HepG2 (cell line): ENCODE measurements around the gene ARHGAP33. TPM values are rescaled to one million over a fixed set of nuclear protein-coding genes. Genes with fewer than 3 reads are reported as not detected.

ENCODE experiments used
- ATAC-seq: fragments of 200-7000 bp; cut with Tn5 transposase; 3 replicates; pipeline ENCODE4 v1.9.1; 2020; ENCODE audit warnings: mild to moderate bottlenecking, moderate library complexity
- BruUV-seq: library from RNA; stranded (reverse); fragments of 400-500 nt; replicated peaks from 2 replicates; lab custom pipeline; 2021; lab: Mats Ljungman, UMichigan
- CTCF ChIA-PET: fragments of 300-600 bp; formaldehyde crosslinking; extraction: SDS; loops from one replicate; lab custom pipeline; 2021; ENCODE audit warnings: low total read pairs, inconsistent platforms, low intra/inter-chr PET ratio; lab: Yijun Ruan, JAX
- POLR2A ChIA-PET: fragments of 350-600 bp; sonication (Branson Sonifier 250); formaldehyde crosslinking; loops from one replicate; lab custom pipeline; 2020; ENCODE audit warnings: antibody characterized with exemption, inconsistent platforms; lab: Yijun Ruan, JAX
- DNase-seq: peaks from one replicate; pipeline ENCODE4 v3.0.0-alpha.2; 2015; ENCODE audit warnings: low spot score
- FAIRE-seq: peaks from 3 replicates; lab custom pipeline; 2011; peaks lifted over from hg19 to GRCh38; lab: Jason Lieb, UNC
- H2AFZ ChIP-seq: one replicate; pipeline ENCODE4 v1.6.1; 2011; ENCODE audit warnings: low read length, inconsistent platforms
- H3K27ac ChIP-seq: fragments of 300-600 bp; 3 replicates; pipeline ENCODE4 v1.8.0; 2011; ENCODE audit warnings: mixed run types, mild to moderate bottlenecking, mixed read lengths, low read length, inconsistent platforms; ENCODE audit not compliant: insufficient read depth; ENCODE audit errors: extremely low read length
- H3K27me3 ChIP-seq, 2 experiments: fragments of 200-600 bp in 1 of 2; 2 replicates in 1 of 2; 3 replicates in 1 of 2; pipeline versions ENCODE4 v1.6.0 to v1.8.0; 2011; ENCODE audit warnings: low read length in 2 of 2, mild to moderate bottlenecking in 2 of 2, moderate library complexity in 2 of 2, inconsistent platforms in 1 of 2; ENCODE audit not compliant: insufficient read depth in 2 of 2, control insufficient read depth in 1 of 2
- H3K36me3 ChIP-seq, 2 experiments: fragments of 200-600 bp in 1 of 2; replicated peaks in 1 of 2; 2 replicates in 1 of 2; 3 replicates in 1 of 2; pipeline versions ENCODE4 v1.5.1 to v1.8.0; 2011; ENCODE audit warnings: low read length in 2 of 2, inconsistent platforms in 1 of 2; ENCODE audit not compliant: insufficient read depth in 2 of 2, control insufficient read depth in 1 of 2
- H3K4me1 ChIP-seq: 2 replicates; pipeline ENCODE4 v1.5.1; 2012; ENCODE audit warnings: low read length, inconsistent platforms; ENCODE audit not compliant: insufficient read depth
- H3K4me2 ChIP-seq: 2 replicates; pipeline ENCODE4 v1.6.0; 2011; ENCODE audit warnings: low read depth, low read length, inconsistent platforms
- H3K4me3 ChIP-seq, 3 experiments: fragments of 200-600 bp in 1 of 3; sonication (generic), shearing (Covaris generic) in 1 of 3; replicated peaks in 1 of 3; 2 replicates each; pipeline ENCODE4 v1.5.1; 2011 to 2016; ENCODE audit warnings: low read length in 3 of 3, inconsistent platforms in 2 of 3, low read depth in 2 of 3, mild to moderate bottlenecking in 2 of 3, control low read depth in 1 of 3, mixed read lengths in 1 of 3; ENCODE audit not compliant: insufficient read depth in 1 of 3
- H3K79me2 ChIP-seq: one replicate; pipeline ENCODE4 v1.6.1; 2011; ENCODE audit warnings: low read length, inconsistent platforms; ENCODE audit not compliant: insufficient read depth
- H3K9ac ChIP-seq: 2 replicates; pipeline ENCODE4 v1.6.0; 2011; ENCODE audit warnings: mild to moderate bottlenecking, low read depth, low read length, inconsistent platforms; ENCODE audit not compliant: insufficient read depth
- H3K9me3 ChIP-seq: 2 replicates; pipeline ENCODE4 v1.5.1; 2012; ENCODE audit warnings: mild to moderate bottlenecking, low read length
- H4K20me1 ChIP-seq: 2 replicates; pipeline ENCODE4 v1.6.0; 2011; ENCODE audit warnings: inconsistent platforms, mild to moderate bottlenecking, low read length, moderate library complexity; ENCODE audit not compliant: insufficient read depth
- AGO2 ChIP-seq: fragments of 200-400 bp; formaldehyde crosslinking; optimal IDR thresholded peaks from 2 replicates; pipeline ENCODE3; 2017; ENCODE audit warnings: mild to moderate bottlenecking, low read depth, low read length, moderate library complexity
- CBX5 ChIP-seq: sonication (generic); formaldehyde crosslinking; IDR thresholded peaks from 2 replicates; pipeline ENCODE4 v1.4.0; 2020; ENCODE audit warnings: missing genetic modification reagents, borderline replicate concordance
- CHD2 ChIP-seq: IDR thresholded peaks from 2 replicates; pipeline ENCODE4 v1.6.1; 2011; ENCODE audit warnings: low read depth, low read length, improper control_type of control experiment
- RAD21 ChIP-seq: fragments of 450-650 bp; formaldehyde crosslinking; IDR thresholded peaks from 2 replicates; pipeline ENCODE4 v1.5.0; 2020; ENCODE audit warnings: mild to moderate bottlenecking
- SAFB2 ChIP-seq: sonication (generic); formaldehyde crosslinking; IDR thresholded peaks from 2 replicates; pipeline ENCODE4 v1.5.1; 2020; ENCODE audit warnings: missing genetic modification reagents, low read depth, mild to moderate bottlenecking, borderline replicate concordance
- ZKSCAN8 ChIP-seq: IDR thresholded peaks from 2 replicates; pipeline ENCODE4 v1.6.1; 2016; ENCODE audit warnings: borderline replicate concordance, missing genetic modification reagents, missing compliant biosample characterization
- ZNF350 ChIP-seq: sonication (generic); formaldehyde crosslinking; IDR thresholded peaks from 2 replicates; pipeline ENCODE4 v1.4.0; 2020; ENCODE audit warnings: mild to moderate bottlenecking, low read depth, missing genetic modification reagents, borderline replicate concordance
- ZNF354B ChIP-seq: sonication (generic); formaldehyde crosslinking; IDR thresholded peaks from 2 replicates; pipeline ENCODE4 v1.8.0; 2022; ENCODE audit warnings: mild to moderate bottlenecking, missing genetic modification reagents
- ZNF546 ChIP-seq: sonication (generic); formaldehyde crosslinking; conservative IDR thresholded peaks from 2 replicates; pipeline ENCODE4 v1.8.1; 2023; ENCODE audit warnings: mild to moderate bottlenecking, missing genetic modification reagents
- ZNF558 ChIP-seq: sonication (generic); formaldehyde crosslinking; IDR thresholded peaks from 2 replicates; pipeline ENCODE4 v1.9.0; 2022; ENCODE audit warnings: mild to moderate bottlenecking, missing genetic modification reagents, borderline replicate concordance
- ZNF878 ChIP-seq: sonication (generic); formaldehyde crosslinking; IDR thresholded peaks from 2 replicates; pipeline ENCODE4 v1.8.1; 2023; ENCODE audit warnings: mild to moderate bottlenecking, missing genetic modification reagents, moderate library complexity
- WGBS: methylation state at CpG from one replicate; pipeline ENCODE4 v1.1.6; 2017; ENCODE audit warnings: low lambda C conversion rate; 5-methylcytosine and 5-hydroxymethylcytosine counted together
- in situ Hi-C: cut with HindIII; loops from 2 replicates; pipeline ENCODE4 v1.10.0; 2017; ENCODE audit warnings: low pct_unique_long_range_greater_than_20kb; ENCODE audit not compliant: extremely low pct_ligation_motif_present
- intact Hi-C: fragments of 100-400 bp; cut with micrococcal nuclease; formaldehyde crosslinking; loops from one replicate; pipeline ENCODE4 v1.10.0; 2022; ENCODE audit not compliant: unreplicated experiment
- polyA plus RNA-seq, 8 experiments: library from polyadenylated mRNA; depleted of rRNA in 3 of 8; stranded (reverse) in 7 of 8; unstranded in 1 of 8; fragments of >200 nt; fragmentation: Illumina TruSeq in 4 of 8; extraction: Trizol in 4 of 8; gene quantifications; 2 replicates each; pipeline versions ENCODE4 v1.2.1 to v1.2.3, GENCODE V29; 2011 to 2016; ENCODE audit warnings: low read depth in 4 of 8, missing spikeins in 1 of 8, mixed read lengths in 1 of 8; ENCODE audit not compliant: insufficient read depth in 1 of 8
- total RNA-seq, 5 experiments: library from RNA; depleted of rRNA; stranded (reverse); fragments of >200 nt; fragmentation: Illumina TruSeq; extraction: Trizol; gene quantifications; 2 replicates each; pipeline ENCODE4 v1.2.3, GENCODE V29; 2016; ENCODE audit warnings: low read depth in 1 of 5
- TF ChIP-seq, protein P1 (sequence below): sonication (generic); formaldehyde crosslinking; IDR thresholded peaks from 2 replicates; pipeline ENCODE4 v1.4.0; 2020; ENCODE audit warnings: missing genetic modification reagents
- TF ChIP-seq, protein P2 (sequence below): sonication (generic); formaldehyde crosslinking; IDR thresholded peaks from 2 replicates; pipeline ENCODE4 v1.5.1; 2020; ENCODE audit warnings: mild to moderate bottlenecking, missing genetic modification reagents, moderate library complexity
- TF ChIP-seq, protein P3 (sequence below): sonication (generic); formaldehyde crosslinking; IDR thresholded peaks from 2 replicates; pipeline ENCODE4 v1.4.0; 2020; ENCODE audit warnings: missing genetic modification reagents

Gene ARHGAP33
- total and polyA plus RNA-seq, 2 of the 13 experiments (the other 11 are each of a cell fraction or from before 2014, with no cell fraction given) = 1.3 to 2.7 TPM

DNA sequence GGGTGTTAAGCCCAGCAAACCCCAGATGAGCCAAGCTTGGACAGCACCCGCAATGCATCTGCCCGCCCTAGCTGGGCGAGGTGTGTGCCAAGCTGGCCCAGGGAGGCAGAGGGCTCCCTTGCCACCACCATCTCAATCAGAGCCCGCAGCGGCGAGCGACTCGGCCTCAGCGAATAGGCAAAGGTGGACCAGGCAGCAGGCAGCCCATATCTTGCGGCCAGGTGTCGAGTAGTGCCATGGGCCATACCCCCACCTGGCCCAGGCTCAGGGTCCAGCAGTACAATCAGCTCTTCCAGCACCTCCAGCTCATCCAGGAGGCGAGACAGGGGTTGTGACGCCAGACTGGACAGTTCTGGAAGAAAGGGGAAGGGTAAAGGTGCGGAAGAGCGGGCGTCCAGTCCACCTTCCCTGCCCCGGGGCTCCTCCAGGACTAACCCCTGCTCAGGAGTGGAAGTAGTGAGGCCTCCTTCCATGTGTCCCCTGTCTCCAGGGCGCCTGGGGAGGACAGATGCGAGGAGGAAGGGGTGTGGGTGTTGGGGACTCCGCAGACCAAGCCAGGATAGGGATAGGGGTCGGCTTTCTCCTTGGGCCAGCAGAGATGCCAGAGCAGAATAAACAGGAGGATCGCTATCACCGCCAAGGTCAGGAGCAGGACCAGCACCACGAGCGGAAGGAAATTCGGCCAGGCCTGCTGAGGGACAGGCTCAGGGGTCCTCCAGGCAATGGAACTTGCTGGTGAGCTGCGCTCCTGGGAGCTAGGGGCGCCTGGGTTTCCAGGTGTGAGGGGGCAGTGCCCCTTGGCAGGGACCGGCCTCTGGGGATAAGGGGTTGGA is 35.9 kb upstream of the ARHGAP33 start (continued):
- no peak for TF ChIP-seq ZKSCAN8 (CRISPR knock-in tag)
- TF ChIP-seq ZNF558 (CRISPR knock-in tag) = no peak
- 0 out of 2 replicates have a peak, but pooled peaks have one; percentile 11 for TF ChIP-seq ZNF350 (CRISPR knock-in tag)
- TF ChIP-seq AGO2 = peak; percentile 95

DNA sequence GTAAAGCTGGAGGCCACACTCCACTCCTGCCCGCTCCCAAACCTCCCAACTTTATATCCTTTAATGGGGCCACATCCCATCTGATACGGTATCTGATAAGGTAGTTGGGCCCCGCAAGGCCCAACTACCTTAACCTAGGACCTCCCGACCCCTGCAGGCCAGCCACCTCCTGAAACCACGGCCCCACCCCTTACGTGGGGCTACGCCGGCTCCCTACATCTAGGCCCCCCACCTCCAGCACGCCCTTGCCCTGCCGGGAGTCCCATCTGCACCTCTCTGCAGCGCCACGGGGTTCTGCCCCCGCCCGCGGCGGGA is 35.3 kb upstream of the ARHGAP33 start:
- ChIA-PET POLR2A (interaction anchor here (0.9 to 4.6 kb wide), 25 partner anchors 8 to 191 kb away, joined by 3 to 69 read pairs (median 5); partner anchors contain the start of genes HAUS5, HSPB6, LIN37 and PROSER3), CTCF (interaction anchor here (1.4 kb wide), 1 partner anchor 47 kb away, joined by 3 read pairs; no protein-coding TSS in a partner anchor)
- H3K9ac ChIP-seq = peak overlapping the region; percentile 70
- ATAC-seq (no peak), DNase-seq (no peak), FAIRE-seq (no peak)
- BruUV-seq = no TSS peak
- no peaks in the 10 kb centered on the region for H3K27me3 ChIP-seq
- peak overlapping the region; percentile 89 for H3K27ac ChIP-seq
- no peaks in the 10 kb centered on the region for H3K9me3 ChIP-seq
- 2% methylated on average over 13 of the region's 16 CpGs for WGBS
- H2AFZ ChIP-seq = no peak overlapping the region
- H3K79me2 ChIP-seq = no peaks in the 10 kb centered on the region
- H4K20me1 ChIP-seq = no peaks in the 10 kb centered on the region
- H3K4me3 ChIP-seq = peak overlapping the region; percentile 65 to 84 (median 80)
- in situ Hi-C loops = no loop called here
- peaks cover 13 to 37% of the 10 kb centered on the region in 2 experiments; a peak in 4 of 5 replicates for H3K36me3 ChIP-seq
- H3K4me1 ChIP-seq = peaks cover 29% of the 10 kb centered on the region
- intact Hi-C loops = loop anchor here (2.0 to 10.0 kb wide), 2 partner anchors 21 to 45 kb away; partner anchors contain the start of gene KMT2B
- H3K4me2 ChIP-seq = peak overlapping the region; percentile 84
- TF ChIP-seq ZNF354B (no peak), ZNF546 (CRISPR knock-in tag) (no peak), ZNF878 (CRISPR knock-in tag) (no peak; the same call in 1 of the 2 replicates), RAD21 (CRISPR knock-in tag) (peak; percentile 33), CHD2 (no peak), SAFB2 (CRISPR knock-in tag) (no peak), CBX5 (no peak)
- TF ChIP-seq, protein P1, sequence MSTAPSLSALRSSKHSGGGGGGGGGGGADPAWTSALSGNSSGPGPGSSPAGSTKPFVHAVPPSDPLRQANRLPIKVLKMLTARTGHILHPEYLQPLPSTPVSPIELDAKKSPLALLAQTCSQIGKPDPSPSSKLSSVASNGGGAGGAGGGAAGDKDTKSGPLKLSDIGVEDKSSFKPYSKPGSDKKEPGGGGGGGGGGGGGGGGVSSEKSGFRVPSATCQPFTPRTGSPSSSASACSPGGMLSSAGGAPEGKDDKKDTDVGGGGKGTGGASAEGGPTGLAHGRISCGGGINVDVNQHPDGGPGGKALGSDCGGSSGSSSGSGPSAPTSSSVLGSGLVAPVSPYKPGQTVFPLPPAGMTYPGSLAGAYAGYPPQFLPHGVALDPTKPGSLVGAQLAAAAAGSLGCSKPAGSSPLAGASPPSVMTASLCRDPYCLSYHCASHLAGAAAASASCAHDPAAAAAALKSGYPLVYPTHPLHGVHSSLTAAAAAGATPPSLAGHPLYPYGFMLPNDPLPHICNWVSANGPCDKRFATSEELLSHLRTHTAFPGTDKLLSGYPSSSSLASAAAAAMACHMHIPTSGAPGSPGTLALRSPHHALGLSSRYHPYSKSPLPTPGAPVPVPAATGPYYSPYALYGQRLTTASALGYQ = no peak
- TF ChIP-seq, protein P2, sequence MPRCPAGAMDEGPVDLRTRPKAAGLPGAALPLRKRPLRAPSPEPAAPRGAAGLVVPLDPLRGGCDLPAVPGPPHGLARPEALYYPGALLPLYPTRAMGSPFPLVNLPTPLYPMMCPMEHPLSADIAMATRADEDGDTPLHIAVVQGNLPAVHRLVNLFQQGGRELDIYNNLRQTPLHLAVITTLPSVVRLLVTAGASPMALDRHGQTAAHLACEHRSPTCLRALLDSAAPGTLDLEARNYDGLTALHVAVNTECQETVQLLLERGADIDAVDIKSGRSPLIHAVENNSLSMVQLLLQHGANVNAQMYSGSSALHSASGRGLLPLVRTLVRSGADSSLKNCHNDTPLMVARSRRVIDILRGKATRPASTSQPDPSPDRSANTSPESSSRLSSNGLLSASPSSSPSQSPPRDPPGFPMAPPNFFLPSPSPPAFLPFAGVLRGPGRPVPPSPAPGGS (CRISPR knock-in tag) = no peak
- TF ChIP-seq, protein P3, sequence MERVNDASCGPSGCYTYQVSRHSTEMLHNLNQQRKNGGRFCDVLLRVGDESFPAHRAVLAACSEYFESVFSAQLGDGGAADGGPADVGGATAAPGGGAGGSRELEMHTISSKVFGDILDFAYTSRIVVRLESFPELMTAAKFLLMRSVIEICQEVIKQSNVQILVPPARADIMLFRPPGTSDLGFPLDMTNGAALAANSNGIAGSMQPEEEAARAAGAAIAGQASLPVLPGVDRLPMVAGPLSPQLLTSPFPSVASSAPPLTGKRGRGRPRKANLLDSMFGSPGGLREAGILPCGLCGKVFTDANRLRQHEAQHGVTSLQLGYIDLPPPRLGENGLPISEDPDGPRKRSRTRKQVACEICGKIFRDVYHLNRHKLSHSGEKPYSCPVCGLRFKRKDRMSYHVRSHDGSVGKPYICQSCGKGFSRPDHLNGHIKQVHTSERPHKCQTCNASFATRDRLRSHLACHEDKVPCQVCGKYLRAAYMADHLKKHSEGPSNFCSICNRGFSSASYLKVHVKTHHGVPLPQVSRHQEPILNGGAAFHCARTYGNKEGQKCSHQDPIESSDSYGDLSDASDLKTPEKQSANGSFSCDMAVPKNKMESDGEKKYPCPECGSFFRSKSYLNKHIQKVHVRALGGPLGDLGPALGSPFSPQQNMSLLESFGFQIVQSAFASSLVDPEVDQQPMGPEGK (CRISPR knock-in tag) = peak; percentile 73; the same call in 1 of the 2 replicates
